K562 (cell line): ENCODE results near the gene MALRD1. TPM values are rescaled to one million over a fixed set of nuclear protein-coding genes. Genes with fewer than 3 reads are reported as not detected.

Source experiments
- ATAC-seq: fragments of 200-7000 bp; cut with Tn5 transposase; 3 replicates; pipeline ENCODE4 v1.9.1; 2020; ENCODE audit warnings: moderate library complexity
- BruUV-seq: library from RNA; stranded (reverse); fragments of 400-500 nt; replicated peaks from 2 replicates; lab custom pipeline; 2021; lab: Mats Ljungman, UMichigan
- CTCF ChIA-PET: fragments of 300-600 bp; formaldehyde crosslinking; extraction: SDS; loops from one replicate; lab custom pipeline; 2021; ENCODE audit warnings: low intra/inter-chr PET ratio; lab: Yijun Ruan, JAX
- POLR2A ChIA-PET: fragments of 300-600, 350-650 bp; sonication (Branson Sonifier 250); formaldehyde crosslinking; extraction: SDS; loops from one replicate; lab custom pipeline; 2021; ENCODE audit warnings: antibody characterized with exemption, inconsistent platforms; lab: Yijun Ruan, JAX
- DNase-seq, 4 experiments: peaks; one replicate each; pipeline versions ENCODE4 v3.0.0 to v3.0.0-alpha.2; 2011 to 2018; ENCODE audit warnings: low spot score in 3 of 4, mixed read lengths in 3 of 4; ENCODE audit errors: extremely low read depth in 1 of 4
- FAIRE-seq: peaks from 2 replicates; lab custom pipeline; 2011; peaks lifted over from hg19 to GRCh38; lab: Jason Lieb, UNC
- H2AFZ ChIP-seq: 2 replicates; pipeline ENCODE4 v1.6.0; 2011; ENCODE audit warnings: low read depth, low read length, control low read depth, inconsistent platforms
- H3K27ac ChIP-seq: fragments of 200-600 bp; 3 replicates; pipeline ENCODE4 v1.8.0; 2011; ENCODE audit warnings: low read depth, mild to moderate bottlenecking, control low read depth, inconsistent platforms, low read length, moderate library complexity, mixed read lengths; ENCODE audit errors: extremely low read depth
- H3K27me3 ChIP-seq, 2 experiments: fragments of 300-600 bp in 1 of 2; 2 replicates in 1 of 2; 3 replicates in 1 of 2; pipeline versions ENCODE4 v1.6.0 to v1.8.0; 2011; ENCODE audit warnings: inconsistent platforms in 2 of 2, low read length in 2 of 2, mild to moderate bottlenecking in 1 of 2, mixed read lengths in 1 of 2, moderate library complexity in 1 of 2; ENCODE audit not compliant: control insufficient read depth in 2 of 2, insufficient read depth in 2 of 2
- H3K36me3 ChIP-seq: fragments of 300-600 bp; 3 replicates; pipeline ENCODE4 v1.8.0; 2011; ENCODE audit warnings: mild to moderate bottlenecking, low read length, inconsistent platforms; ENCODE audit not compliant: control insufficient read depth, insufficient read depth
- H3K4me1 ChIP-seq, 2 experiments: fragments of 200-600 bp in 1 of 2; replicated peaks in 1 of 2; 2 replicates in 1 of 2; 3 replicates in 1 of 2; pipeline versions ENCODE4 v1.5.1 to v1.8.0; 2011; ENCODE audit warnings: inconsistent platforms in 2 of 2, low read length in 2 of 2, mild to moderate bottlenecking in 1 of 2, mixed read lengths in 1 of 2, moderate library complexity in 1 of 2; ENCODE audit not compliant: control insufficient read depth in 2 of 2, insufficient read depth in 2 of 2
- H3K4me2 ChIP-seq: 2 replicates; pipeline ENCODE4 v1.6.1; 2011; ENCODE audit warnings: low read length, control low read depth, inconsistent platforms, mixed read lengths; ENCODE audit not compliant: insufficient read depth
- H3K4me3 ChIP-seq: fragments of 200-600 bp; sonication (generic), shearing (Covaris generic); 2 replicates; pipeline ENCODE4 v1.5.1; 2016; ENCODE audit warnings: control low read depth, inconsistent platforms
- H3K79me2 ChIP-seq: fragments of 200-600 bp; 3 replicates; pipeline ENCODE4 v1.8.0; 2011; ENCODE audit warnings: low read length, inconsistent platforms; ENCODE audit not compliant: control insufficient read depth, insufficient read depth
- H3K9ac ChIP-seq, 2 experiments: 2 replicates each; pipeline versions ENCODE4 v1.6.0 to v1.6.1; 2011; ENCODE audit warnings: low read depth in 2 of 2, low read length in 2 of 2, control low read depth in 1 of 2, inconsistent platforms in 1 of 2, mild to moderate bottlenecking in 1 of 2, mixed read lengths in 1 of 2; ENCODE audit not compliant: insufficient read depth in 1 of 2
- H3K9me1 ChIP-seq: one replicate; pipeline ENCODE4 v1.6.0; 2011; ENCODE audit warnings: inconsistent platforms, mild to moderate bottlenecking, low read length, moderate library complexity; ENCODE audit not compliant: control insufficient read depth, insufficient read depth
- H3K9me3 ChIP-seq: replicated peaks from 2 replicates; pipeline ENCODE4 v1.5.1; 2011; ENCODE audit warnings: low read depth, low read length, inconsistent platforms; ENCODE audit not compliant: control insufficient read depth, insufficient read depth
- H4K20me1 ChIP-seq: replicated peaks from 2 replicates; pipeline ENCODE4 v1.6.1; 2011; ENCODE audit warnings: low read length, inconsistent platforms, mixed read lengths; ENCODE audit not compliant: control insufficient read depth, insufficient read depth
- ATF2 ChIP-seq: sonication (generic); formaldehyde crosslinking; IDR thresholded peaks from 2 replicates; pipeline ENCODE4 v1.8.1; 2022; ENCODE audit warnings: missing genetic modification reagents
- E2F3 ChIP-seq: fragments of 250-450 bp; sonication (Bioruptor Pico); IDR thresholded peaks from 2 replicates; pipeline ENCODE4 v1.4.0; 2020; ENCODE audit warnings: mild to moderate bottlenecking
- GATAD2B ChIP-seq: fragments of 450-650 bp; IDR thresholded peaks from 2 replicates; pipeline ENCODE4 v1.6.1; 2017; ENCODE audit warnings: mild to moderate bottlenecking, borderline replicate concordance
- HNRNPL ChIP-seq: fragments of 200-400 bp; formaldehyde crosslinking; IDR thresholded peaks from 2 replicates; pipeline ENCODE4 v1.6.1; 2017; ENCODE audit warnings: low read depth, mild to moderate bottlenecking, low read length
- MCM5 ChIP-seq: fragments of 450-650 bp; IDR thresholded peaks from 2 replicates; pipeline ENCODE4 v1.6.1; 2016; ENCODE audit warnings: low read depth
- NFATC3 ChIP-seq: fragments of 450-650 bp; IDR thresholded peaks from 2 replicates; pipeline ENCODE4 v1.6.1; 2017; ENCODE audit warnings: mild to moderate bottlenecking
- POU5F1 ChIP-seq: fragments of 150-350 bp; IDR thresholded peaks from 2 replicates; pipeline ENCODE4 v1.6.1; 2014; ENCODE audit warnings: borderline replicate concordance, low read length, low read depth, mild to moderate bottlenecking; ENCODE audit not compliant: partially characterized antibody
- RNF2 ChIP-seq: sonication (generic); IDR thresholded peaks from 2 replicates; pipeline ENCODE4 v1.6.1; 2016
- SMAD1 ChIP-seq: fragments of 150-350 bp; IDR thresholded peaks from 2 replicates; pipeline ENCODE4 v1.6.1; 2014; ENCODE audit warnings: low read length, low read depth; ENCODE audit not compliant: partially characterized antibody
- ZHX1 ChIP-seq: fragments of 150-350 bp; conservative IDR thresholded peaks from 2 replicates; pipeline ENCODE4 v1.6.1; 2014; ENCODE audit warnings: low read length
- ZNF77 ChIP-seq: fragments of 250-450 bp; sonication (Bioruptor Pico); IDR thresholded peaks from 2 replicates; pipeline ENCODE4 v1.5.0; 2020
- WGBS: fragments of 100-300 bp; shearing (Covaris generic); methylation state at CpG from one replicate; pipeline ENCODE4 v1.1.6; 2016; ENCODE audit warnings: low coverage, mixed read lengths; ENCODE audit not compliant: insufficient coverage; ENCODE audit errors: missing lambda C conversion rate; 5-methylcytosine and 5-hydroxymethylcytosine counted together
- in situ Hi-C: fragments of 300-500 bp; cut with MboI; formaldehyde crosslinking; loops from 4 replicates; pipeline ENCODE4 v1.15.0; 2018; ENCODE audit warnings: inconsistent platforms, mixed read lengths
- intact Hi-C: fragments of 100-400 bp; cut with micrococcal nuclease; formaldehyde crosslinking; loops from 2 replicates; pipeline ENCODE4 v1.14.2; 2022
- polyA plus RNA-seq, 8 experiments: library from polyadenylated mRNA; depleted of rRNA in 4 of 8; stranded (reverse) in 5 of 8; unstranded in 3 of 8; fragments of >200 nt; fragmentation: Nextera tagmentation in 2 of 8; fragmentation: Illumina TruSeq in 1 of 8; extraction: Ambion mirVana in 2 of 8; extraction: Trizol in 1 of 8; gene quantifications; 2 replicates each; pipeline versions ENCODE4 v1.2.1 to v1.2.3, GENCODE V29; 2011 to 2014; ENCODE audit warnings: inconsistent platforms in 1 of 8, missing spikeins in 1 of 8
- total RNA-seq, 7 experiments: library from RNA; depleted of rRNA in 6 of 7; stranded (reverse); fragments of >200 nt in 6 of 7; fragmentation: Illumina TruSeq in 2 of 7; extraction: Trizol in 2 of 7; gene quantifications; 2 replicates each; pipeline versions ENCODE4 v1.2.1 to v1.2.3, GENCODE V29; 2011 to 2021; ENCODE audit warnings: low replicate concordance in 1 of 7

MALRD1 gene
- total and polyA plus RNA-seq, 9 of the 15 experiments (the other 6 are each of a cell fraction or from before 2014, with no cell fraction given): not detected

- H3K4me2 ChIP-seq: no peak overlapping the region
- no peaks in the 10 kb centered on the region for H4K20me1 ChIP-seq
- H3K27me3 ChIP-seq: no peaks in the 10 kb centered on the region
- DNase-seq: no peak
- no peaks in the 10 kb centered on the region for H3K9me3 ChIP-seq
- no peak for ATAC-seq
- no peak overlapping the region for H3K9ac ChIP-seq
- POLR2A ChIA-PET: interaction anchor here (0.7 kb wide), 1 partner anchor 365 kb away, joined by 3 read pairs; no protein-coding TSS in a partner anchor
- TF ChIP-seq RNF2 (no peak), GATAD2B (no peak), MCM5 (no peak), ATF2 (CRISPR knock-in tag) (no peak), POU5F1 (no peak), HNRNPL (no peak), SMAD1 (no peak), ZHX1 (no peak), E2F3 (no peak), NFATC3 (no peak), ZNF77 (CRISPR knock-in tag) (no peak)
- TF ChIP-seq, all 486 proteins: peak for 0
- H2AFZ ChIP-seq: no peak overlapping the region
- H3K4me1 ChIP-seq: no peaks in the 10 kb centered on the region
- no peaks in the 10 kb centered on the region for H3K36me3 ChIP-seq
- WGBS: 0% methylated on average over 5 of the region's 5 CpGs
- CTCF ChIA-PET: no interaction called here
- H3K4me3 ChIP-seq: no peak overlapping the region
- intact Hi-C loops: no loop called here
- no peak overlapping the region for H3K27ac ChIP-seq
- H3K79me2 ChIP-seq: no peaks in the 10 kb centered on the region
- BruUV-seq: no TSS peak
- in situ Hi-C loops: no loop called here
- no peak for FAIRE-seq
- H3K9me1 ChIP-seq: no peaks in the 10 kb centered on the region
Observed at GRCh38 chr10:19195698-19196097, 147.1 kb downstream of the MALRD1 start.
